HepG2 (cell line): Measurements from ENCODE around the gene LIM2. TPM values are rescaled to one million over a fixed set of nuclear protein-coding genes. Genes with fewer than 3 reads are reported as not detected.

Experiments used
- AHR ChIP-seq: IDR thresholded peaks from 2 replicates; pipeline ENCODE4 v1.6.1; 2018; ENCODE audit warnings: missing genetic modification reagents, missing compliant biosample characterization
- ATF7-NPFF ChIP-seq: sonication (generic); formaldehyde crosslinking; IDR thresholded peaks from 2 replicates; pipeline ENCODE4 v1.8.1; 2023; ENCODE audit warnings: mild to moderate bottlenecking, low read depth, missing genetic modification reagents, moderate library complexity
- EP300 ChIP-seq, 3 experiments: sonication (generic) in 1 of 3; formaldehyde crosslinking in 1 of 3; IDR thresholded peaks; 2 replicates each; pipeline versions ENCODE4 v1.5.1 to v1.6.1; 2011 to 2020; ENCODE audit warnings: low read depth in 2 of 3, low read length in 2 of 3, borderline replicate concordance in 1 of 3, improper control_type of control experiment in 1 of 3, mild to moderate bottlenecking in 1 of 3, missing genetic modification reagents in 1 of 3, moderate library complexity in 1 of 3
- HOXD1 ChIP-seq: sonication (generic); formaldehyde crosslinking; IDR thresholded peaks from 2 replicates; pipeline ENCODE4 v1.5.0; 2020; ENCODE audit warnings: missing genetic modification reagents
- MXD4 ChIP-seq: IDR thresholded peaks from 2 replicates; pipeline ENCODE4 v1.6.1; 2016; ENCODE audit warnings: mild to moderate bottlenecking, missing biosample characterization, missing genetic modification reagents
- NFIC ChIP-seq: IDR thresholded peaks from 2 replicates; pipeline ENCODE4 v1.6.1; 2012; ENCODE audit warnings: mild to moderate bottlenecking, low read length, inconsistent platforms
- POLR2G ChIP-seq: fragments of 200-400 bp; formaldehyde crosslinking; IDR thresholded peaks from 2 replicates; pipeline ENCODE4 v1.6.1; 2018; ENCODE audit warnings: mild to moderate bottlenecking, low read depth, low read length, moderate library complexity
- RFXAP ChIP-seq: sonication (generic); formaldehyde crosslinking; IDR thresholded peaks from 2 replicates; pipeline ENCODE4 v1.4.0; 2020; ENCODE audit warnings: missing genetic modification reagents, borderline replicate concordance
- SPEN ChIP-seq: sonication (generic); formaldehyde crosslinking; IDR thresholded peaks from 2 replicates; pipeline ENCODE4 v1.5.1; 2020; ENCODE audit warnings: low read depth, mild to moderate bottlenecking, missing genetic modification reagents
- STAG1 ChIP-seq: sonication (generic); formaldehyde crosslinking; IDR thresholded peaks from 2 replicates; pipeline ENCODE4 v1.4.0; 2020; ENCODE audit warnings: missing genetic modification reagents
- THAP8 ChIP-seq: sonication (generic); formaldehyde crosslinking; IDR thresholded peaks from 2 replicates; pipeline ENCODE4 v1.5.1; 2020; ENCODE audit warnings: missing genetic modification reagents, mild to moderate bottlenecking, borderline replicate concordance
- TSC22D2 ChIP-seq: sonication (generic); formaldehyde crosslinking; IDR thresholded peaks from 2 replicates; pipeline ENCODE4 v1.5.1; 2020; ENCODE audit warnings: missing genetic modification reagents, mild to moderate bottlenecking, borderline replicate concordance
- U2AF2 ChIP-seq: fragments of 200-400 bp; formaldehyde crosslinking; IDR thresholded peaks from 2 replicates; pipeline ENCODE4 v1.6.1; 2017; ENCODE audit warnings: low read depth, mild to moderate bottlenecking, low read length
- ZMYM4 ChIP-seq: sonication (generic); formaldehyde crosslinking; IDR thresholded peaks from 2 replicates; pipeline ENCODE4 v1.8.1; 2023; ENCODE audit warnings: mild to moderate bottlenecking, missing genetic modification reagents
- ZNF430 ChIP-seq: sonication (generic); formaldehyde crosslinking; IDR thresholded peaks from 2 replicates; pipeline ENCODE4 v1.9.0; 2021; ENCODE audit warnings: mild to moderate bottlenecking, missing genetic modification reagents
- ZNF432 ChIP-seq: sonication (generic); formaldehyde crosslinking; IDR thresholded peaks from 2 replicates; pipeline ENCODE4 v1.5.0; 2020; ENCODE audit warnings: missing genetic modification reagents, mild to moderate bottlenecking, borderline replicate concordance
- ZNF503 ChIP-seq: sonication (generic); formaldehyde crosslinking; IDR thresholded peaks from 2 replicates; pipeline ENCODE4 v1.4.0; 2020; ENCODE audit warnings: missing genetic modification reagents
- ZNF644 ChIP-seq: IDR thresholded peaks from 2 replicates; pipeline ENCODE4 v1.6.1; 2016; ENCODE audit warnings: low read depth
- polyA plus RNA-seq, 8 experiments: library from polyadenylated mRNA; depleted of rRNA in 3 of 8; stranded (reverse) in 7 of 8; unstranded in 1 of 8; fragments of >200 nt; fragmentation: Illumina TruSeq in 4 of 8; extraction: Trizol in 4 of 8; gene quantifications; 2 replicates each; pipeline versions ENCODE4 v1.2.1 to v1.2.3, GENCODE V29; 2011 to 2016; ENCODE audit warnings: low read depth in 4 of 8, missing spikeins in 1 of 8, mixed read lengths in 1 of 8; ENCODE audit not compliant: insufficient read depth in 1 of 8
- total RNA-seq, 5 experiments: library from RNA; depleted of rRNA; stranded (reverse); fragments of >200 nt; fragmentation: Illumina TruSeq; extraction: Trizol; gene quantifications; 2 replicates each; pipeline ENCODE4 v1.2.3, GENCODE V29; 2016; ENCODE audit warnings: low read depth in 1 of 5
- TF ChIP-seq, protein P1 (sequence below): sonication (generic); formaldehyde crosslinking; conservative IDR thresholded peaks from 2 replicates; pipeline ENCODE4 v1.4.0; 2020; ENCODE audit warnings: missing genetic modification reagents
- TF ChIP-seq, protein P2 (sequence below): sonication (generic); formaldehyde crosslinking; IDR thresholded peaks from 2 replicates; pipeline ENCODE4 v1.4.0; 2020; ENCODE audit warnings: missing genetic modification reagents
- TF ChIP-seq, protein P3 (sequence below): sonication (generic); formaldehyde crosslinking; IDR thresholded peaks from 2 replicates; pipeline ENCODE4 v1.5.0; 2020; ENCODE audit warnings: mild to moderate bottlenecking, missing genetic modification reagents

LIM2 gene
- total and polyA plus RNA-seq, 2 of the 13 experiments (the other 11 are each of a cell fraction or from before 2014, with no cell fraction given), result 1.3 TPM; not detected in 1

DNA sequence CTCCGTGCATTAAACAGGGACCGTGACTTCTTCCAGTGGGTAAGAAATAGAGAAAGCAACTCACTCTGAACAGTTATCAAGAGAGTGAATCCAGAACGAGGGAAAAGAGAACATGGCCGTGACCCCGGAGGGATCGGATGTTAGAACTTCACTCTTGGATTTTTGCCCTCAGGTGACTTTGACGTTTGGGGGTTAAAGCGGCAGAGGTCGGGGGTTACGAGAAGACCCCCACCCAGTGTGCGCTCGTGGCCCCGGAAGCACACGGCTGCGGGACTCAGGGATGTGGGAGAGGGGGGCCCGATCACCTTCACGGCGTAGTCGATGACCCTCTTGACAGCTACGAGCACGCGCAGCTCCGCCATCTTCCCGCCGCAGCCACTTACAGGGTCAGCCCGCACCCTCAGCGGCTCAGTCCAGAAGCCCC, 21.8 kb downstream of the LIM2 start, which contains the start of gene ETFB (continued):
- TF ChIP-seq ZNF503 (no peak; the same call in 1 of the 2 replicates), ZNF432 (CRISPR knock-in tag) (no peak), RFXAP (0 out of 2 replicates have a peak, but pooled peaks have one; percentile 40), ATF7-NPFF (CRISPR knock-in tag) (no peak; the same call in 1 of the 2 replicates), EP300 (IDR thresholded peaks at IDR 0.05; ENCODE audit: low read depth in 2 of 2, low read length in 2 of 2) (no peak), EP300 (CRISPR knock-in tag; IDR thresholded peaks at IDR 0.05; ENCODE audit: borderline replicate concordance) (no peak), ZNF430 (CRISPR knock-in tag) (peak; percentile 25; the same call in 1 of the 2 replicates), TSC22D2 (no peak), NFIC (peak; percentile 15; the same call in 1 of the 2 replicates), POLR2G (no peak), STAG1 (CRISPR knock-in tag) (no peak), MXD4 (CRISPR knock-in tag) (no peak), ZMYM4 (no peak), SPEN (CRISPR knock-in tag) (no peak), HOXD1 (CRISPR knock-in tag) (no peak), AHR (no peak), U2AF2 (no peak), ZNF644 (CRISPR knock-in tag) (no peak), THAP8 (CRISPR knock-in tag) (no peak)
- TF ChIP-seq, protein P1, sequence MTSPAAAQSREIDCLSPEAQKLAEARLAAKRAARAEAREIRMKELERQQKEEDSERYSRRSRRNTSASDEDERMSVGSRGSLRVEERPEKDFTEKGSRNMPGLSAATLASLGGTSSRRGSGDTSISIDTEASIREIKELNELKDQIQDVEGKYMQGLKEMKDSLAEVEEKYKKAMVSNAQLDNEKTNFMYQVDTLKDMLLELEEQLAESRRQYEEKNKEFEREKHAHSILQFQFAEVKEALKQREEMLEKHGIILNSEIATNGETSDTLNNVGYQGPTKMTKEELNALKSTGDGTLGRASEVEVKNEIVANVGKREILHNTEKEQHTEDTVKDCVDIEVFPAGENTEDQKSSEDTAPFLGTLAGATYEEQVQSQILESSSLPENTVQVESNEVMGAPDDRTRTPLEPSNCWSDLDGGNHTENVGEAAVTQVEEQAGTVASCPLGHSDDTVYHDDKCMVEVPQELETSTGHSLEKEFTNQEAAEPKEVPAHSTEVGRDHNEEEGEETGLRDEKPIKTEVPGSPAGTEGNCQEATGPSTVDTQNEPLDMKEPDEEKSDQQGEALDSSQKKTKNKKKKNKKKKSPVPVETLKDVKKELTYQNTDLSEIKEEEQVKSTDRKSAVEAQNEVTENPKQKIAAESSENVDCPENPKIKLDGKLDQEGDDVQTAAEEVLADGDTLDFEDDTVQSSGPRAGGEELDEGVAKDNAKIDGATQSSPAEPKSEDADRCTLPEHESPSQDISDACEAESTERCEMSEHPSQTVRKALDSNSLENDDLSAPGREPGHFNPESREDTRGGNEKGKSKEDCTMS, result no peak
- TF ChIP-seq, protein P2, sequence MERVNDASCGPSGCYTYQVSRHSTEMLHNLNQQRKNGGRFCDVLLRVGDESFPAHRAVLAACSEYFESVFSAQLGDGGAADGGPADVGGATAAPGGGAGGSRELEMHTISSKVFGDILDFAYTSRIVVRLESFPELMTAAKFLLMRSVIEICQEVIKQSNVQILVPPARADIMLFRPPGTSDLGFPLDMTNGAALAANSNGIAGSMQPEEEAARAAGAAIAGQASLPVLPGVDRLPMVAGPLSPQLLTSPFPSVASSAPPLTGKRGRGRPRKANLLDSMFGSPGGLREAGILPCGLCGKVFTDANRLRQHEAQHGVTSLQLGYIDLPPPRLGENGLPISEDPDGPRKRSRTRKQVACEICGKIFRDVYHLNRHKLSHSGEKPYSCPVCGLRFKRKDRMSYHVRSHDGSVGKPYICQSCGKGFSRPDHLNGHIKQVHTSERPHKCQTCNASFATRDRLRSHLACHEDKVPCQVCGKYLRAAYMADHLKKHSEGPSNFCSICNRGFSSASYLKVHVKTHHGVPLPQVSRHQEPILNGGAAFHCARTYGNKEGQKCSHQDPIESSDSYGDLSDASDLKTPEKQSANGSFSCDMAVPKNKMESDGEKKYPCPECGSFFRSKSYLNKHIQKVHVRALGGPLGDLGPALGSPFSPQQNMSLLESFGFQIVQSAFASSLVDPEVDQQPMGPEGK (CRISPR knock-in tag), result no peak
- TF ChIP-seq, protein P3, sequence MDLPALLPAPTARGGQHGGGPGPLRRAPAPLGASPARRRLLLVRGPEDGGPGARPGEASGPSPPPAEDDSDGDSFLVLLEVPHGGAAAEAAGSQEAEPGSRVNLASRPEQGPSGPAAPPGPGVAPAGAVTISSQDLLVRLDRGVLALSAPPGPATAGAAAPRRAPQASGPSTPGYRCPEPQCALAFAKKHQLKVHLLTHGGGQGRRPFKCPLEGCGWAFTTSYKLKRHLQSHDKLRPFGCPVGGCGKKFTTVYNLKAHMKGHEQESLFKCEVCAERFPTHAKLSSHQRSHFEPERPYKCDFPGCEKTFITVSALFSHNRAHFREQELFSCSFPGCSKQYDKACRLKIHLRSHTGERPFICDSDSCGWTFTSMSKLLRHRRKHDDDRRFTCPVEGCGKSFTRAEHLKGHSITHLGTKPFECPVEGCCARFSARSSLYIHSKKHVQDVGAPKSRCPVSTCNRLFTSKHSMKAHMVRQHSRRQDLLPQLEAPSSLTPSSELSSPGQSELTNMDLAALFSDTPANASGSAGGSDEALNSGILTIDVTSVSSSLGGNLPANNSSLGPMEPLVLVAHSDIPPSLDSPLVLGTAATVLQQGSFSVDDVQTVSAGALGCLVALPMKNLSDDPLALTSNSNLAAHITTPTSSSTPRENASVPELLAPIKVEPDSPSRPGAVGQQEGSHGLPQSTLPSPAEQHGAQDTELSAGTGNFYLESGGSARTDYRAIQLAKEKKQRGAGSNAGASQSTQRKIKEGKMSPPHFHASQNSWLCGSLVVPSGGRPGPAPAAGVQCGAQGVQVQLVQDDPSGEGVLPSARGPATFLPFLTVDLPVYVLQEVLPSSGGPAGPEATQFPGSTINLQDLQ (CRISPR knock-in tag), result no peak
